Renal cortical epithelial cell (primary cell): ENCODE results near the gene AUTS2. TPM values are rescaled to one million over a fixed set of nuclear protein-coding genes. Genes with fewer than 3 reads are reported as not detected.

ENCODE experiments used
- DNase-seq: peaks from one replicate; pipeline ENCODE4 v3.0.0-alpha.2; 2011; ENCODE audit warnings: low read depth
- total RNA-seq: library from RNA; depleted of rRNA; stranded (reverse); fragments of >200 nt; gene quantifications from 2 replicates; pipeline ENCODE4 v1.2.3, GENCODE V29; 2014

The AUTS2 gene
- total RNA-seq, 1 donor from 2014 or later, result 3.2 TPM

DNA sequence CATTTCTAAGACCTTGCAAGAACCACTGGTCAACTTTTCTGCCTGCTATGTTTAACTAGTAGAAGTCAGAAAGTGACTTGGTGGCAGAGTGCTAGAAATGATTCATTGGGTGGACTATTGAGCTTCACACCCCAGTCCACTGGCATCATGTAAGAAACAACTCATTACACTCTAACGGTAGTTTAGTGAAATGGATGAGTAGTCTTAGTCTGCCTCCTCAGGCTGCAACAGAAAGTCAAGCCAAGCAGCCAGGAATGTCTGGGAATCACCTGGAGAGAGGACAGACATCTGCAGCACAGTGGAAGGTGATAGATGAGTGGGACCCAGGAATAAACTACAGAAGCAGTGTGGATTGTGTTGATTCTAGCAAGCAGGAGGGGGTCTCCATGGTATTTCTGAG is 125.4 kb downstream of the AUTS2 start:
- peak; percentile 53 for DNase-seq

DNA sequence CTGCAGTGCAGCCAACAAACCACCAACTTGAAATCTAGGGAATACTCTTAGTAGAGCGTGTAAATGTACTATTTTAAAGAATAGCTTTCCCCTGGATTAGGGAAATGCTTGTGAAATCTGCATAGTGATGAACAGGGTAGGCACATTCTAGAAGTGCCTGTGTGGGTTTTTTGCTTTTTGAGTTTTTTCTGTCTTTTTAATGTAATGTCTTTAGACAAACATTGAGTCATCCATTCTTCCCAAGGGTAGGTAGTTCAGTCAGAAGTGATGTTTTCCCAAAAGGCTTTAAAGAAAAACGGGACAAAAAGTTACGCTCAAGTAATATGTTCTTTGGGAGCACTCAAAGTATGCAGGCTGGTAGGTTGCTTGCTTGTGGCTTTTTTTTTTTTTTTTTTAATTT is 130.0 kb downstream of the AUTS2 start:
- peak; percentile 14 for DNase-seq

DNA sequence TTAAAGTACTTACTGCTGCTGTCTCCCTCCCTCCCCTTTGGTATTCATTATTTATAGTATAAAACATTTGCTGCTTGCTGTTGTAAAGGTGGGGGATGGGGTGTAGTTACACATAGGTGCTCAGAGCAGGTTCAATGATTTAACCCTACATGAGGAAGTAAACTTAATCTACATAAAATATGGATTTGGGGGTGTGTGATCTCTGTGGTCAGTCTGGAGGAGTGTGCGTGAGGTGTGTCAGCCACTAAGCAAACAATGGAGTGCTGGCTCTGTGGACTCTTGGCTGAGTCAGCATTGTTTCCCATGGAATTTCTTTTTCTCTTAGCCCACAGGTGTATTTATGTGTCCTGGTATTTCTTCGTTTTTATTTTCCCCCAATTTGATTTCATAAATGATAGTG is 133.9 kb downstream of the AUTS2 start:
- peak; percentile 64 for DNase-seq

DNA sequence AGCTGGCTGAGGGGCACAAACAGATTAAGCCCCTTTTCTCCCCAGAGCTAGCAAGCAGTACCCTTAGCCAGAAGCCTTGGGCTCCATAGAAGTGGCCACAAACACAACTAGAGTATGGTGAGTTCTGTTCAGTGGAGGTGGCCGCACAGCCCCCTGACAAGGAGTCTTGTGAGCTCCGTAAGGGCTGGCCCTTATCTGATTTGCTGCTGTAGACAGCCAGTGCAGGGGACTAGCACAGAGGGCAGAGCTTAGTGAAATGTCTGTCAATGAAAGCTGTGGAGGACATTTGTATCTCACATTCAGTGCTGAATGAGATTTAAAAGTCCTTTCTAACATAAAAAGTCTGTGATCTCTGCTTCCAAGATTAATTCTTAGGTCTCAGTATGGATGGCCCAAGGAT is 137.3 kb downstream of the AUTS2 start:
- no peak for DNase-seq

DNA sequence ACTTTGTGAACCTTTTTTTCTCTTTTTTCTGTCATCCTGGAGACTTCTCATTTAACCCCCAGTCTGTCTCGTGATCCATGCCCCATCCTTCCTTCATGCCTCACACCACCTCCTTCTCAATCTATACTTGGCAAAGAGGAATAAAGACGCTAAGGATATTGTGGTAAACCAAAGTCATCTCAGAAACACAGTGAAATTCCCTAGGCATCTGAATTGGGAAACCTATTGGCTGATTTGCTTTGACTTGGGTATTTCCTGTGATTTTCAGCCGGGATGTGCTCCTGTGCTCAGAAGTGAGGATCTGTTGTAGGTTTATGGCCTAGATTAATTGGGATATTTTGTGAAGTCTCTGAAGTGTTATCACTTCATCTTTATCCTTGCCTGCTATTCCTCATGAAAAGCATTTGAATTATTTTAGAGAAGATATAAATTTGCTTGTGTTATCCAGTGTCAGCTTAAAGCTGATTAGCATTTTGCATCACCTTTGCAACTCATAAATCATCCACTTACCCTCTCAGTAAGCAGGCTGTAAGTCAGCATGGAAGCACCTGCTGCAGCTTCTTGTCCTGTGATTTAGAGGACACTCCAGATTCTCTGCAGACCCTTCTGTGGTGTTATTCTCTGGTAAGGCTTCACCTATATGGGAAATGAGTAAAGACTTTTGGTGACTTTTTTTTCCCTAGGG is 138.0 kb downstream of the AUTS2 start:
- no peak for DNase-seq

DNA sequence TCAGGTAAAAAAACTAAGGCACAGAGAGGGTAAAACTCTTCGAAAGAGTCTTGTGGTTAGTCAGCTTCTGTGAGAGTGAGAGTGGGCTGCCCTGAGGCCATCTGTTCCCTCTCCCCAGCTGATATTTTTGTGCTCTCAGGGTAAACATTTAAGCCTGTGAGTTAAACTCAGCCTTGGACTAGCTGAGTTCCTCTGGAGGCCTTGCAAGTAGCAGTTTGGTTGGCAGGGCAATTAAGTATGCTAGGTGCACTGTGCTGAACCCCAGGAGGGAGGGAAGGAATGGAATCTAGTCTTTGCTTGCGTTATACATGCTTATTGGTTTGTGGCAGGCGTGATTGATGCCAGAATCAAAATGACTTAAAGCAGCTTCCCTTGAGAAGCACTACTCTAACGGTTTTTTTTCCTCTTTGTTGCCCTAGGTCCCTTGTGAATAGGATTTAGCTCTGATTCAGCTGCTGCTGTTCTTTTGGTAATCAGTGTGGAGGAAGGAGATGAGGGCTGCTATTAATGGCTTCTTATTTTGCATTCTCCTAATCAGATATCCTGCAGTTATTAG is 140.2 kb downstream of the AUTS2 start:
- DNase-seq, result peak; percentile 55

DNA sequence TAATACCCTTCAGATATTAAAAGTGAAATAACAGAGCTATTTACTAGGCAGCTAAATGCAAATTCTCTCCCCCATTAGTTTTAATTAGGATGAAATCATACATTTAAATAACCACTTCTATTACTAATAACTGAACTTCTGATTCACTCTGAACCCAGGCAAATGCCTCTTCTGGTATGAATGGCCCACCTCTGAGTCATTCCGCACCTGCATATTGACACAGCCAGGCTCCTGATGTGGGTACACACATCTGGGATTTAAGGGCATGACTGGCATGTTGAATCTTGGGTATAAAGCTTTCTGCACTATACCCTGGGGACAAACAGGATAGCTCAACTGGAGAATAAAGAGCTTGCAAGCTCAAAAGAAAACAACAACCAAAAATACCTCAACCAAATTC is 140.9 kb downstream of the AUTS2 start:
- peak; percentile 75 for DNase-seq

DNA sequence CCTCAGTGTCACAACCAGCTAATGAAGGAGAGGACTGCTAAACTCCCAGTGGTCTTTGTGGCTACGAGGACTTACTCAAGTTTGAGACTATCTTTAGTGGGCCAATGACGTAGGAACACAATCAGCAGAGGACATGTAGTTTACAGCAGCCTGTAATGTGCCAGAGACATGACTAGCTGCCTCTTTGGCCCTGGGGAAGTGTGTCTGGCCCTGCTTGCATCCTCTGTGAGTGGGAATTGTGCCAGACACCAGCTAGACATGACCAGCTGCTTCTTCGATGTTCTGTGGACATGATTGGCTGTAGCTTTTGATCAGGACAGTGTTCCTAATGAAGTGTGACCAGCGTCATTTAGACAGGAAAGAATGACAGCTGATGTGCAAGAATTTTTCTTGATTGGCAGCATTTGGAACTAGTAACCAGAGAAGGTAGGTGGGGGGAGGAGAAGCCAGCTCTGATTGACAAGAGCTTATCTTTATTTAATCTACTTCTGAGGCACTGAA is 141.7 kb downstream of the AUTS2 start:
- DNase-seq, result no peak

DNA sequence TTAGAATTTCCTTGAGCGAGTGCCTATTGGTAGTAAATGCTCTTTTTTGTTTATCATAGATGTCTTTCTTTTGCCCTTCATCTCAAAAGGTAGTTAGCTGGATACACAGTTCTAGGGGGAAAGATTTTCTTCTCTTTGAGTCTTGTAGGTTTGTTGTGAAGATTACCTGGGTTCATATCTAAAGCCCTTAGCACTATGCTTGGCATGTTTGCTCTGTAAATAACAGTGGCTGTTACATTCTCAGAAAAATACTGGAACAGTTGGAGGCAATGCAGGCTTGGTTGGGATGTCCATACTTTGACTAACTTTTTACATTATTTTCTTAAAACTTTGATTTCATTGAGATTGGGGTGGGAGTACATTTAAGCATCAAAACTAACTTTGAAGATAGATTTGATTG is 144.0 kb downstream of the AUTS2 start:
- DNase-seq, result no peak

DNA sequence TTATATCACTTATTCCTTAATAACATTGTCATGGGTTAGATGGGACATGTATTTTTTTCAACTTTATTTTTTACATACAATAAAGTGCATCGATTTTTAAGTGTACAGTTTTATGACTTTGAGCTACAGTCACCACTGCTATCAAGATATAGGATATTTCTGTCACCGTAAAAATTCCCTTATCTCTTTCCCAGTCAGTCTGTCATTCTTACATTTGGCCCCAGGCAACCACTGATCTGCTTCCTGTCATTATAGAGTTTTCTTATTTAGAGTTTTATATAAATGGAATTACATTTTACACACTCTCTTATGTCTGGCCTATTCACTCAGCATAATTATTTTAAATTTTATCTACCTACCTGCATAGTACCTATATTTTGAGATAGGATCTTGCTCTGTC is 145.2 kb downstream of the AUTS2 start:
- DNase-seq, result no peak

DNA sequence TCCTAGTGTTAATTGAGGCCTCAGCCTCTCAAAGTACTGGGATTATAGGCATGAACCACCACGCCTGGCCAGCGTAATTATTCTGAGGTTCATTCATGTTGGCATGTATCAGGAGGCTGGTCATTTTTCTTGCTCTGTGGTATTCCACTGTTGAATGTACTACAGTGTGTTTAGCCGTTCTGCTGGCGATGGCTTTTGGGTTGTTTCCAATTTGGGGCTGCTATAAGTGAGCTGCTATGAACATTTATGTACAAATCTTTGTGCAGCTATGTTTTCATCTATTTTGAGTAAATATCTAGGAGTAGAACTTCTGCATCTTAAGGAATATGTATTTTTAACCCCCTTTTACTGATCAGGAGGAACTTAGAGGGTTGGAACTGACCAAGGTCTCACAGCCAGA is 145.8 kb downstream of the AUTS2 start:
- DNase-seq, result no peak

DNA sequence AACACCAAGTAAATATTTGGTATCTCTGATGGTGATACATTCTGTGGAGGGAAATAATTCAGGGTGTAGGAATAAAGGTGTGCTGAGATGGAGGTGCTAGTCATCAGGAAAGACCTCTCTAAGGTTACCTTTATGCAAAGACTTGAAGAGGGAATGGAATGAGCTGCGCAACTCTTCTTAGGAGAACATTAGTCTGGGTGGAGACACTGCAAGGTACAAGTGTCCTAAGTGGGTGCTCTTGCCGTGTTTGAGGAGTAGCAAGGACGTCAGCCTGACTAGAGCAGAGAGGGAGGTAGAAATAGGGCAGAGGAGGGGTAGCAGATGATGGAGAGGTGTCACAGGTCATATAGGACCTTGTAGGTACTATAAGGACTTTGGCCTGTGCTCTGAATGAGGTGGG is 148.1 kb downstream of the AUTS2 start:
- no peak for DNase-seq

DNA sequence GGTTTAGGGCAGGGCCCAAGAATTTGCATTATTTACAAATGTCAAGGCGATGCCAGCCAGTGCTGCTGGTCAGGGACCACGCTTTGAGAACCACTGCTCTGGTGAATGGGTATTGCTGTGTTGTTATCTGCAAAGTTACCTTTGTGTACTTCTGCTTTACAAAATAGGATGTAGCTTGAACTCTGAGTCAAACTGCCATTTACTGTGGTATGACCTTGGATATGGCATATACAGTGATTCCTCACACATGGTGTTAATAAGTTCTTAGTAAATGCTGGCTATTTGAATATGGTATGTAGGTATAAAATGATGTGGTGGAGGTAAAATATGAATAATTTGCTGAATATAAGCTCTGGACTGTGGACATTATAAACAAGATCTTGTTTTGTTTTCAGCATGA is 148.9 kb downstream of the AUTS2 start:
- DNase-seq, result no peak

DNA sequence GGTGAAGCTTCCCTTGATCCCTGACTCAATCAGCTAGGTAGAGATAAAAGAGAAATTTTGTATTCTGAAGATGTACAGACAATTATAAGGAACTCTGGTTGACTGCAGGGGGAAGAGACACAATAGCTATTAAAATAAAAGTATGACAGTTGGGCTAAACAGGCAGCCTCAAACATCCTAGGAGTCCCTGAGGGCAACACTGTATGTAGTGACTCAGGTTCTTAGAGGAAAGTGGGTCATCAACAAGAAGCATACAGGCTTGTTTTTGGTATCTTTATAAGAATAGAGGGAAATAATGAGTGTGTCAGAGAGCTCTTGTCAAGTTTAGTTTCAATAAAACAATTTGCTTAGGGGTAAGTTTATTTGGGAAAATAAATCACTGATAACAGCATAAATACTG is 150.3 kb downstream of the AUTS2 start:
- DNase-seq, result no peak

DNA sequence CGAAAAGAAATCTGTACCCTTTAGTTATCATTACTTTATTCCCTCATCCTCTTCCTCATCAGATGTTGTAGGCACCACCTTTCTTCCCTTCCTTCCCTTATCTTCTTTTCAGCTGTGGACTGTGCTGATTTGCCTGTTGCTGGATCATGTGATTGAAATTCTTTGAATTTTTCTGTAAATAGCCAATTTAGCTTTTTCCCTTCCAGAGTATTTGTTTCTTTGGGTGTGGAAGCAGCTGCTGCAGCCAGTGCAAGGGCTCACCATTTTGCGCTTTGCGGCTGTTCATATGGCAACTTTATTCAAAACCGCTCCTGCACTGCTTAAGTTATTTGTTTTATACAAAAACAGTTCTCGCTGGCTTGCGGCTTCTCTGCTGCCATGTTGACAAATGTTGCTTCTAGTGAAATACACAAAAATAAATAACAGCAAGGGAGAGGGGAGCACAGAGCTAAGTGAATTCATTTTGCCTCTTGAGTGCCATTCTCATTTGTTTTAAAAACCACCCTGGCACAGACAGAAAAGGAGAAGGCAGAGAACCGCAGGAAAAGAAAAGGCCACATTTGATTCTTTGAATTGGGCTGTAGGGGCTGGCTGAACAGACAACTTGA is 151.2 kb downstream of the AUTS2 start:
- DNase-seq, result no peak

DNA sequence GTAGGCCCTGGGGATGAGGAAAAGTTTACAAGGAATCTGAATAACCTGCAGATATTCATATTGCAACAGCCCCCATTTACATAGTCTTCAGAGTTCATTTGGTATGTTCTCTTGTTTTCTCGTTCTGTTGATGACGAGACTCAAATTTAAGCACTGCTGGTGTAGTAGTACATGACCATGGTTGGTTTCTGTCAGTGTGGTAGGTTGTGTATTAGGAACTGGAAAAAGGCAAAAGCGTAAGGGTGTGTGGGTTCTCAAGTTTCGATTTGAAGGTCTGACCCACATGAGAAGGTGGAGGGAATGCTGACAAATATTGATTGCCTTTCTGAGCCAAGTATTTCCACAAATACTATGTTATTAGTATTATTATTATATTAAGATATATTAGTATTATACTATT is 151.7 kb downstream of the AUTS2 start:
- DNase-seq, result no peak

DNA sequence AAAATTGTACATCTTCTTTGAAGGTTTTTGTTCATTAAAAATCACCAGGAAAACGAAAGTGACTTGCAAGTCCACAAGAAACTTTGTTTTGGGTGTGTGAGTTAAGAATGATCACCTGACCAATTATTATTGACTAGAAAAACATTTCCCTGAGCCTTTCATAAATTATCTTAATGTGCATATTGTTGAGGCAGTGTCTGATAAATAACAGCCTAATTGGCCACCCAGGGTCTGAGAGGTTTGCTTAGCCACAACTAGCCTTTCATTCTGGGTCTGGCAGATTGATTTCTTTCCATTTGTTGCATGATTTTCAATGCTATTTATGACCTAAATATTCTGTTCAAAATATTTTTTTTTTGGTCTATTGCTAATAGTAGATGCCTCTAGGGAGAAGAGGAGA is 152.8 kb downstream of the AUTS2 start:
- DNase-seq, result no peak

DNA sequence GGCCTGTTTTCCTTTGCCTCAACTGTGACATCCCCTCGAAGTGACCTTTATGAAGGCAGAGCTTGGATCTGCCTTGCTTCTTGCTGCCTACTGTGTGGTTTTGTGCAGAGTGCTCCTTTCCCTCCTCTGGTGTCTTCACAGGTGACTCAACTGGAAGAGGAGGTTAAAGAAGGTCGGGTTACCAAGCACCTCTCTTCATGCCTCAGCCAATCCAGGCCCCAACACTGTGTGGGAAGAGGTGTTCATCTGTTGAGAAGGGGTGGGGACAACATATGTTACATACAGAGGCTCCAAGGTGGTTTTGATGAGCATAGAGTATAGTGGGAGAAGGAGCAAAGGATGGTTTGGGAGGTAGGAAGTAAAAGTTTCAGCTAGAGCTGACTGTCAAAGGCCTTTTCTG is 155.7 kb downstream of the AUTS2 start:
- DNase-seq, result no peak

DNA sequence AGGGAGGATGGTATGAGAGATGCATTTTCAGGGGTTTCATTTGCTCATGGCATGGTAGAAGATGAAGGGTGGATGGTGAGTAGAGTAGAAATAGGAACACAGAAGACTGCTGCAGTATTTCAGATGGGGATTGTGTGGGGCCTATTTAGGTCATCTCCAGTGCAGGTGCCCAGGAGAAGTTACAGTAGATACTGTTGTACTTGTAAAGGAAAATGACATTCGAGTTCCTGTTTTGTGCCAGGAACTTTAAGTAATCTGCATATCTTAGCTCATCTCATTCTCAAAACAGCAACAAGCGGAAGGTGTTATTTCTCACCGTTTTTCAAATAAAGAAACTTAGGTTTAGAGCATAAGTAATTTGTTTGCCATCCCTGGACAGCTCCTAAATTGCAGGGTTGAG is 156.2 kb downstream of the AUTS2 start:
- DNase-seq, result no peak

DNA sequence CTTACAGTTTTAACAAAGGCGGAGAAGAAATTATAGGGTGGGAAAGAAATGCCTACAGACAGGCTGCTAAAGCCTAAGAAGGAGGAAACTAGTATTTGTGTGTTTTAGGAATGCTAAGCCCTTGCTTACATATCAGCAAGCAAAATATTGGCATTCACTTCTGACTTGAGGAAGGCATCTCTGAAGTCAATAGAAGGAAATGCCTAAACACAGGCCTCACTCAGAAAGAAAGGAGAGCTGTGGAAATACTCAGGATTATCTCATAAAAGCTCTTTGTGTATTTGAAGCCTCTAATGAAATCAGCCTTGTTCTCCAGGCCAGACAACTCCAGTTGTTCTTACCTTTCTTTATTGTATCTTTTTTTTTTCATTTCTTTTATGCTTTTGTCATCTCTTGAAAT is 158.0 kb downstream of the AUTS2 start:
- no peak for DNase-seq

DNA sequence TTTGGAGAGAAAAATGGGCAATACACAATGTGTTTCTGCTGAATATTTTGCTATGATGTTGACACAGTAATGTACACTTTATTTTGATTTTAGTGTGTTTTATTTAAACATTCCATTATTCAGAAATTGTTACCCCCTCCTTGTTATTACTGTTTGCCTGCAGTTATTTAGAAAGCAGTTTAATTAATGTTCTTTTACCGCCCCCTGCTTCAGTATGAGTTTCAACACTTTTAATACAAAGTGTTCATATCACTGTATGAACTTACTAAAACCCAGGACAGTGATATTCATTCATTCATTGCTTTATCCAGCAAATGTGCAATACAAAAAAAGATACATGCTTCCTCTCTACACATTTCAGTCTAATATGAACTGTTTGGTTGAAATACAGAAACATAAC is 159.3 kb downstream of the AUTS2 start:
- DNase-seq, result no peak

DNA sequence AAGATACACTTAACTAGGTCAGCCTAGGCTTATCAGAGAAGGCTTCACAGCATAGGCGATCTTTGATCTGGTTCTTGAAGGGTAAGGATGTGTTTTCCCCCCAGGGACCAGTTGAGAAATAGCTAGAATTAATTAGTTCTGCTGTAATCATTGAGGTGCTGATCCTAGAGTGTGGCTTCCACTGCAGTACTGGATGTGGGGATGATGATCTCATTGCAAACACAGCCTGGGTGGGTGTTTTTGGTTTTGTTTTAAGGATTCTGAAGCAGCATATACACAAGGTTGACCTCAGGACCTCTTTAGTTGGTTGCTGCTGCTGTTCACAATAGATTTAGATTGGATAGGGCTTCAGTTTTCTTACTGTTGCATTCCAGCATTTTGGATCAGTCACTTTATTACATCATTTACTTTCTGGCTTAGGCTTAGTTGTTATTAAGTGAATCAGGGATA is 159.7 kb downstream of the AUTS2 start:
- DNase-seq, result no peak

DNA sequence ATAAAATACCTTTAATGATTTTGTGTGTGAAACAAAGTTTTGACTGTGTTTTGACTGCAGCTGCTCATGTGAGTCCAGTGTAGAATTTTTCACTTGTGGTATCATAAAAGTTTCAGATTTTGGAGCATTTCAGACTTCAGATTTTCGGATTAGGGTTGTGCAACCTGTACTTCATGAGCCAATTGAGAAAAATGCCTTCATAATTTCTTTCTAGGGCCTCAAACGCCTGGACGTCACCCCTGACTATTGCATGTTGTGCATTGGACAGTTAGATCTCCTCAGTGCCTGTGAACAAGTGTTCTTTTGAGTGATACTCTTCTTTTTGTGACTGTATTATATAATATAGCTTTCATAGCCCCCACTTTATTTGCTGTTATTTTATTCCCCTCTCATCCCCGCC is 161.1 kb downstream of the AUTS2 start:
- no peak for DNase-seq
